Hematopoietic multipotent progenitor cell (in vitro differentiated cells): ENCODE results near the gene COL18A1. TPM values are rescaled to one million over a fixed set of nuclear protein-coding genes. Genes with fewer than 3 reads are reported as not detected.
"Not testable (repeated sequence)": the region's sequence is repeated elsewhere in the genome, so short reads cannot be mapped to it uniquely, and the experiment has no call there.

ENCODE experiments used
- DNase-seq, 3 donors: peaks; one replicate each; pipeline ENCODE4 v3.0.0-alpha.2; 2011 to 2015; ENCODE audit warnings: low read depth in 2 of 3, low spot score in 2 of 3
- total RNA-seq: library from RNA; depleted of rRNA; stranded (reverse); fragments of >200 nt; gene quantifications from one replicate; pipeline ENCODE4 v1.2.3, GENCODE V29; 2012

The COL18A1 gene
- 12.9 TPM for total RNA-seq

DNA sequence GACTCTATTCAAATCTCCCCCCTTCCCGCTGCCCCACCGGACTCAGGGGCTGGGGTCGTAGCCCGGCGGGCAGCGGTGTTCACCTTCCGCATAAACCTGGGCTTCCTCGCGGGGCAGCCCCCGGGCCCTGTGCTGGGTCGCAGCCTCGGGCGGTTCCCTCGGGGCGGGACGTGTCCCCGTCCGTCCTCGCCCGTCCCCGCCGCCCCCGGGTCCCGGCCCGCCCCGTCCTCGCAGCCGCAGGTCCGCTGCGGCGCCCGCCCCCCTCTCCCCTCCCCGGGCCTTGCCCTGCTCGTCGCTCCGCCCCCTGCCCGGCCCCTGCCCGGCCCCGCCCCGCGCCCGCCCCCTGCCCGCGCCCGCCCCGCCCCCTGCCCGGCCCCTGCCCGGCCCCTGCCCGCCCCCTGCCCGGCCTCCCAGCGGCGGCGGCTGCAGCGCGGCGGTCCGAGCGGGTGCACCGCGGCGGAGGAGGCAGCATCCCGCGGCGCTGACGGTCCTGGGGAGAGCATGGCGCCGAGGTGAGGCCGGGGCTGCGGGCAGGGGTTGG, at the start of gene COL18A1:
Gene COL18A1 (plus strand): TSS at position 436 of the 541 bp plus-strand sequence. CDS start 66 bp downstream, at position 502.
- peak in 2 of 3 donors; percentile 15 to 40 for DNase-seq

DNA sequence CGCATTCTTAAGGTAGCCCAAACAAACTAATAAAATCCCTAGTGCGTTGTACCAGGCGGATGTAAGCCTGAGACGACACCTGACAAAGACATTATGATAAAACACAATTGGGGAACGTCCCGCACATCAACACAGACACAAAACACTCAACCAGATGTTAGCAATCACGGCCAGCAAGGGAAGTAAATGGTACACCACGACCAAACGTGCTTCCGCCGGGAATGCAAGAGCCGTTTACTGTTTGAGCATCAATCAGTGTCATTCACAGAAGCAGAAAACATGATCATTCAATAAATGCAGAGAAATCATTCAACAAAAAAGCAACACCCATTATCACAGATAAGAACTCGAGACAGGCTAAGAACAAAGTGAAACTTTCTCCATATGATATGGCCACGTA, 49.4 kb upstream of the COL18A1 start:
- peak in 2 of 3 donors; percentile 8 to 75 for DNase-seq

- no peak for DNase-seq
Observed at GRCh38 chr21:45356251-45356650, 48.7 kb upstream of the COL18A1 start.

- no peak for DNase-seq
Observed at GRCh38 chr21:45356653-45357435, 48.1 kb upstream of the COL18A1 start.

- no peak for DNase-seq
Observed at GRCh38 chr21:45357436-45358260, 47.3 kb upstream of the COL18A1 start.

DNA sequence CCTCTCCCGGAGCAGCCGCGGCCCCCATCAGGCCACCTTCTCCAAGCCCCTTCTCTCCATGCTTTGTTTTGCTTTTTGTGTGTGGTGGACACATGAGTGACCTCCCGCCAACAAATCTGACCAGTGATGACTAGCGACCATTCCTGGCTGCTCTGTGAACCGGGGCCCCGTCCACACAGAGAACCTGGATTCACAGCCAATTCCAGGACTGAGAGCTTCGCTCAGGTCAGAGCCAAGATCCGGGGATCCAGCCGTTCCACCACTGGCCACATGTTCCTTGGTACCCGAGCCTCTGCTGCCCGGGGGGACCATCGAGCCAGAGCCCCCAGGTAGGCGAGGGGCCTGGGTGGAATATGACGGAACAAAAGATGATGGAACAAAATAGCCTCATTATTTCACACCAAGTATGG, 46.7 kb upstream of the COL18A1 start:
- DNase-seq, result no peak

GRCh38 chr21:45358711-45359310, 46.2 kb upstream of the COL18A1 start:
- no peak for DNase-seq

GRCh38 chr21:45359451-45360217, 45.3 kb upstream of the COL18A1 start:
- DNase-seq, result no peak

- no peak for DNase-seq
Observed at GRCh38 chr21:45361033-45361997, 43.6 kb upstream of the COL18A1 start.

GRCh38 chr21:45362077-45362747, 42.8 kb upstream of the COL18A1 start:
- DNase-seq, result no peak

- DNase-seq, result no peak
Observed at GRCh38 chr21:45362748-45363145, 42.2 kb upstream of the COL18A1 start.

- not testable (repeated sequence) for DNase-seq
Observed at GRCh38 chr21:45363272-45363671, 41.7 kb upstream of the COL18A1 start.

GRCh38 chr21:45363921-45364467, 41.0 kb upstream of the COL18A1 start:
- peak in 2 of 3 donors; percentile 56 to 72 for DNase-seq

DNA sequence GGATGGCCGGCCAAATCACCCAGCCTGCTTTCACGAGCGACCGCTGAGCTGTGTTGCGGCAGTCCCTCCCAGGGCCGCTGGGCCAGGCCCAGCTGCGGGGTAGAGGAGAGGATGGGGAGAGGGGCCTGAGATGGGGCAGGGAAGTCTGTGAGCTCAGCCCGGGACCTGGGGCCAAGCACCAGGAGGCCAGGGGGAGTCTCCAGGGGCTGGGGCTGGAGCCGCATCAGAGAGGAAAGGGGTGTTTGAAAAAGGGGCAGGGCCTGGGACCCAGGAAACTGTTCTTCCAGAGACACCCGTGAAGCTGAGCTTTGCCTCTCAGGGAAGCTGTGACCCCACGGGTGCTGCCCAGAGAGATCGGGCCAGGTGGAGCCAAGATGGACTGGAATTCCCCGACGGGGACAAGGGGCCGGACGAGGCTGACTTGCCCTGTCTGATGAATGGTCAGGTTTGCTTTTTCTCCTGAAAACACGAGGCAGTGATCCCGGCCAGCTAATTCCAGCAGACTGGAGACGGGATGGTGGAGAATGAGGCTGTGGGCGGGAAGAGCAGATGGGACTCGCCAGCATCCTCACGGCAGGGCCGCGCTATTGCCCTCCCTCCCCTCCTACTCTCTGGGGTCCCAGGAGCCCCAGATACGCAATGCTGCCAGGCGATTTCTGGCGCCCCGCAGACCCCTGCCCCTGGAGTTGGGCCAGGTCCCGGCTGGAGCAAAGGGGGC, 40.3 kb upstream of the COL18A1 start:
- DNase-seq, result no peak

- no peak for DNase-seq
Observed at GRCh38 chr21:45365186-45365607, 39.8 kb upstream of the COL18A1 start.

DNA sequence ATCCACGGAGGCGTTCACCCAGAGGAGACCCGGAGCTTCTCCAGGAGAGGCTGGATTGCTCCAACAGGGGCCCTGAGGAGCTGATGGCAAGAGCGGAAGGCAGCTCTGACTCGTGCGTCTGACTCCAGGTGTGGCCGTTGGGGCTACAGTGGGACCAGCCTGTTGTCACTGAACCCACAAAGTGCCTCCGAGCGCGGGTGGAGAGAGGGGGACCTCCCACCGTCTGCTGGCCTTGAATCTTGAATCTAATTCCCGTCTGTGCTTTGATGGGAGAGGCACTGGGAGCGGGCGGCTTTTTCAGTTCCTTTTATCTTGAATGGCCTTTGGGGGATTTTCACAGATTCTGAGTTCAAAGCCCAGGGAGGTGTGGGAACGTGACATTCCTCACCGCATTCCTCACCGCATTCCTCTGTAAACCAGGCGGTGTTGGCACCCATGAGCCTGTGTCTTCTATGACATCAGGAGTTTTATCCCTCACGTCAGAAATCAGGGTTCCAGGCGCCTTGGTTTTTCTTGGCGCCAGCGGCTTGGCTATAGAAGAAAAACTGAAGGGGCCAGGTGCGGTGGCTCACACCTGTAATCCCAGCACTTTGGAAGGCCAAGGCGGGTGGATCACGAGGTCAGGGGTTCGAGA, 39.2 kb upstream of the COL18A1 start:
- DNase-seq, result no peak

- no peak for DNase-seq
Observed at GRCh38 chr21:45366476-45366875, 38.5 kb upstream of the COL18A1 start.
